ENCODE data around the gene KCNJ1. TPM values are rescaled to one million over a fixed set of nuclear protein-coding genes. Genes with fewer than 3 reads are reported as not detected.

Gene KCNJ1
- total RNA-seq, 1 donor from 2014 or later: not detected

GRCh38 chr11:128902515-128903066, 35.5 kb upstream of the KCNJ1 start:
- TF ChIP-seq CTCF (conservative IDR thresholded peaks at IDR 0.05; ENCODE audit: low read depth, low read length): no peak
- DNase-seq (ENCODE audit: low read depth): no peak
- H3K4me3 ChIP-seq (ENCODE audit: low read depth, low read length): no peak overlapping the region

DNA sequence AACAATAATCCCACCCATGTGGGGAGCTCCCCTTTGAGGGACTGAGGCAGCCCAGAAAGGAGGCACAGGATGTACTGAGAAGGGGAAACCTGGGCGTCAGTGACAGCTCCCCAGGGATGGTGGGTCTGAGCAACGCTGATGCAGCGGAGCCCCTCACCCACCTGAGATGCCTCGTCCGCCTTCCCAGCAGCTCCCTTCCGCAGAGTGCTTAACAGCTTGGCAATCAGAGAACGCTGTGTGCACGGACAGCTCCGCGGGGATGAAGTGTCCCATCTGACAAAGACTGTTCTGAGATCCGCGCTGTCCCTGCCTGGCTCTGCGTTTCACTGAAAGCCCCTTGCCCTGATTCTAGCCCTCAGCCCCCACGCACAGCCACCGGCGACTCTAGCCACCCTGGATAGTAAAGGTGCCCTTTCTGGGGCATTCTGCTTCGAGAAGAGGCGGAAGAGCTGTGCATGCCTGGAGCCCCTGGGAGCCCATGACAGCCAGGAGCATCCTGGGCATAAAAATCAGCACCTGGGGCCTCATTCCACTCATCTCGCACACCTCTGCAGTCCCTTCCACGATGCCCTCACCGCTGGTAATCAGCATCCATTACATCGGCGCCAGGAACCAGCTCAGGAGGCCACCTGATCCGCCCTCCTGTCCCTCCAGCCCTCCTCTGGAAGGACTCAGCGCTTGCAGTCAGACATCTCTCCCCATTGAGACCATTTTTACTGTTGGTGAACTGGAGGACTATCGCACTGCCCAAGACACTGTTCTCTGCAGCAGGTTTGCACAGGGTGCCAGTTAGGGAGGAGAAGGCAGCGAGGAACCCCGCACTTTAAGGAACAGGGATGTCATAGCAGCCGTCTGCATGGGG, 34.8 kb upstream of the KCNJ1 start:
- no peak overlapping the region for H3K4me3 ChIP-seq (ENCODE audit: low read depth, low read length)
- TF ChIP-seq CTCF (conservative IDR thresholded peaks at IDR 0.05; ENCODE audit: low read depth, low read length): no peak
- DNase-seq (ENCODE audit: low read depth): no peak

GRCh38 chr11:128900468-128900867, 33.4 kb upstream of the KCNJ1 start:
- no peak for DNase-seq (ENCODE audit: low read depth)
- no peak overlapping the region for H3K4me3 ChIP-seq (ENCODE audit: low read depth, low read length)
- TF ChIP-seq CTCF (conservative IDR thresholded peaks at IDR 0.05; ENCODE audit: low read depth, low read length): no peak

- H3K4me3 ChIP-seq (ENCODE audit: low read depth, low read length): no peak overlapping the region
- no peak for DNase-seq (ENCODE audit: low read depth)
- no peak for TF ChIP-seq CTCF (conservative IDR thresholded peaks at IDR 0.05; ENCODE audit: low read depth, low read length)
Observed at GRCh38 chr11:128898580-128899344, 31.7 kb upstream of the KCNJ1 start.

DNA sequence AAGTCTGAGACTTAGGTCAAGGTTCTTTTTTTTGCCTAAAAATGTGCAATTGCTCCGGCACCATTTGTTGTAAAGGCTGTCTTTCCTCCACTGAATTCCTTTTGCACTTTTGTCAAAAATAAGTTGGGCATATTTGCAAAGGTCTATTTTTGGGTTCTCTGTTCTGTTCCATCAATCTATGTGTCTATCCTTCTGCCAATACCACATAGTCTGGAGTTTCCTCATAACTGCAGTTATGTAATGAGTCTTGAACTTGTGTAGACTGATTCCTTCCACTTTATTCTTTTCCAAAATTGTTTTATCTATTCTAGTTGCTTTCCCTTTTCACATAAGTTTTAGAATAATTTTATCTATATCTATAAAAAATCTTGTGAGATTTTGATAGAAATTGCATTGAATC, 30.7 kb upstream of the KCNJ1 start:
- H3K4me3 ChIP-seq (ENCODE audit: low read depth, low read length): no peak overlapping the region
- DNase-seq (ENCODE audit: low read depth): no peak
- no peak for TF ChIP-seq CTCF (conservative IDR thresholded peaks at IDR 0.05; ENCODE audit: low read depth, low read length)

- no peak for TF ChIP-seq CTCF (conservative IDR thresholded peaks at IDR 0.05; ENCODE audit: low read depth, low read length)
- no peak overlapping the region for H3K4me3 ChIP-seq (ENCODE audit: low read depth, low read length)
- no peak for DNase-seq (ENCODE audit: low read depth)
Observed at GRCh38 chr11:128896356-128896755, 29.3 kb upstream of the KCNJ1 start.
